ENCODE data around the gene LMO1.

GRCh38 chr11:8273287-8273686 is 9.6 kb upstream of the LMO1 start:
- TF ChIP-seq CTCF (IDR thresholded peaks at IDR 0.05; ENCODE audit: insufficient read depth, low read length) (no peak), GABPA (IDR thresholded peaks at IDR 0.05; ENCODE audit: low read depth) (no peak), REST (IDR thresholded peaks at IDR 0.05; ENCODE audit: insufficient replicate concordance, low read depth) (no peak), POLR2AphosphoS5 (IDR thresholded peaks at IDR 0.05; ENCODE audit: low read depth) (no peak)

Measured in HL-60 (cell line).